K562 (cell line): ENCODE data around the gene TMEM50B. TPM values are rescaled to one million over a fixed set of nuclear protein-coding genes. Genes with fewer than 3 reads are reported as not detected.

Source experiments
- ATF1 ChIP-seq, 2 experiments: fragments of 450-650 bp in 1 of 2; IDR thresholded peaks; 2 replicates each; pipeline ENCODE4 v1.6.1; 2016; ENCODE audit warnings: missing compliant biosample characterization in 1 of 2, missing genetic modification characterization in 1 of 2
- ATF7 ChIP-seq: fragments of 450-650 bp; IDR thresholded peaks from 2 replicates; pipeline ENCODE4 v1.7.1; 2014; ENCODE audit warnings: mild to moderate bottlenecking, moderate library complexity
- CBX1 ChIP-seq: sonication (generic); IDR thresholded peaks from 2 replicates; pipeline ENCODE4 v1.6.1; 2016; ENCODE audit warnings: antibody characterized with exemption, low read depth, mild to moderate bottlenecking
- CTCF ChIP-seq, 3 experiments: IDR thresholded peaks in 2 of 3; conservative IDR thresholded peaks in 1 of 3; 2 replicates each; pipeline ENCODE4 v1.5.1; 2011 to 2012; ENCODE audit warnings: low read length in 3 of 3, mild to moderate bottlenecking in 3 of 3, control low read depth in 2 of 3, improper control_type of control experiment in 1 of 3, inconsistent platforms in 1 of 3, low read depth in 1 of 3, mixed read lengths in 1 of 3, moderate library complexity in 1 of 3; ENCODE audit not compliant: insufficient read depth in 2 of 3
- ESRRA ChIP-seq: fragments of 450-650 bp; IDR thresholded peaks from 2 replicates; pipeline ENCODE4 v1.6.1; 2014; ENCODE audit warnings: low read depth, mild to moderate bottlenecking, moderate library complexity, borderline replicate concordance
- HDAC2 ChIP-seq: fragments of 450-650 bp; IDR thresholded peaks from 2 replicates; pipeline ENCODE4 v1.6.1; 2016; ENCODE audit warnings: mild to moderate bottlenecking
- HMG20A ChIP-seq: fragments of 450-650 bp; formaldehyde crosslinking; conservative IDR thresholded peaks from 2 replicates; pipeline ENCODE4 v1.4.0; 2020; ENCODE audit warnings: mild to moderate bottlenecking, mixed read lengths
- MAFF ChIP-seq: IDR thresholded peaks from 2 replicates; pipeline ENCODE4 v1.6.1; 2012; ENCODE audit warnings: low read length, improper control_type of control experiment
- MAFG ChIP-seq: fragments of 450-650 bp; conservative IDR thresholded peaks from 2 replicates; pipeline ENCODE4 v1.6.1; 2016; ENCODE audit warnings: missing genetic modification characterization, missing compliant biosample characterization
- NEUROD1 ChIP-seq: fragments of 150-350 bp; IDR thresholded peaks from 2 replicates; pipeline ENCODE4 v1.6.1; 2014; ENCODE audit warnings: borderline replicate concordance, low read length, low read depth; ENCODE audit not compliant: partially characterized antibody
- NR2C2 ChIP-seq, 2 experiments: fragments of 200-800 bp in 1 of 2; sonication (Bioruptor generic) in 1 of 2; sonication (generic) in 1 of 2; formaldehyde crosslinking in 1 of 2; IDR thresholded peaks; 2 replicates each; pipeline versions ENCODE4 v1.6.1 to v1.8.0; 2016 to 2022; ENCODE audit warnings: mild to moderate bottlenecking in 1 of 2, missing compliant biosample characterization in 1 of 2, missing genetic modification characterization in 1 of 2, missing genetic modification reagents in 1 of 2
- NR4A1 ChIP-seq, 2 experiments: fragments of 250-450 bp in 1 of 2; fragments of 450-650 bp in 1 of 2; sonication (Bioruptor Pico) in 1 of 2; IDR thresholded peaks; 2 replicates each; pipeline versions ENCODE4 v1.4.0 to v1.6.1; 2016 to 2020; ENCODE audit warnings: mild to moderate bottlenecking in 2 of 2, missing compliant biosample characterization in 1 of 2, missing genetic modification characterization in 1 of 2, moderate library complexity in 1 of 2
- SRSF7 ChIP-seq: fragments of 200-400 bp; formaldehyde crosslinking; optimal IDR thresholded peaks from 2 replicates; pipeline ENCODE3; 2017; ENCODE audit warnings: mild to moderate bottlenecking, low read depth, low read length
- SUPT5H ChIP-seq: fragments of 450-650 bp; IDR thresholded peaks from 2 replicates; pipeline ENCODE4 v1.6.1; 2016
- TCF15 ChIP-seq: fragments of 250-450 bp; sonication (Bioruptor Pico); IDR thresholded peaks from 2 replicates; pipeline ENCODE4 v1.8.0; 2022; ENCODE audit warnings: moderate library complexity, mild to moderate bottlenecking, inconsistent platforms
- TRIM28 ChIP-seq: fragments of 450-650 bp; IDR thresholded peaks from 2 replicates; pipeline ENCODE4 v1.6.1; 2017
- VEZF1 ChIP-seq: fragments of 200-800 bp; sonication (Bioruptor generic); IDR thresholded peaks from 2 replicates; pipeline ENCODE4 v1.6.1; 2017; ENCODE audit warnings: missing genetic modification characterization, missing compliant biosample characterization
- WHSC1 ChIP-seq: IDR thresholded peaks from one replicate; pipeline ENCODE4 v1.6.1; 2012; ENCODE audit warnings: low read length, control low read depth, inconsistent platforms
- ZBTB1 ChIP-seq: sonication (generic); formaldehyde crosslinking; IDR thresholded peaks from 2 replicates; pipeline ENCODE4 v1.8.1; 2023; ENCODE audit warnings: missing genetic modification reagents, low read depth, mild to moderate bottlenecking, borderline replicate concordance
- ZFP36 ChIP-seq: fragments of 150-350 bp; IDR thresholded peaks from 2 replicates; pipeline ENCODE4 v1.6.1; 2018; ENCODE audit warnings: low read length, low read depth; ENCODE audit not compliant: partially characterized antibody
- ZNF274 ChIP-seq: IDR thresholded peaks from 2 replicates; pipeline ENCODE4 v1.6.1; 2011; ENCODE audit warnings: low read depth, mild to moderate bottlenecking, low read length, moderate library complexity, borderline replicate concordance
- ZNF347 ChIP-seq: fragments of 450-650 bp; formaldehyde crosslinking; IDR thresholded peaks from 2 replicates; pipeline ENCODE4 v1.4.0; 2020; ENCODE audit warnings: low read depth, mild to moderate bottlenecking, moderate library complexity
- polyA plus RNA-seq, 8 experiments: library from polyadenylated mRNA; depleted of rRNA in 4 of 8; stranded (reverse) in 5 of 8; unstranded in 3 of 8; fragments of >200 nt; fragmentation: Nextera tagmentation in 2 of 8; fragmentation: Illumina TruSeq in 1 of 8; extraction: Ambion mirVana in 2 of 8; extraction: Trizol in 1 of 8; gene quantifications; 2 replicates each; pipeline versions ENCODE4 v1.2.1 to v1.2.3, GENCODE V29; 2011 to 2014; ENCODE audit warnings: inconsistent platforms in 1 of 8, missing spikeins in 1 of 8
- total RNA-seq, 7 experiments: library from RNA; depleted of rRNA in 6 of 7; stranded (reverse); fragments of >200 nt in 6 of 7; fragmentation: Illumina TruSeq in 2 of 7; extraction: Trizol in 2 of 7; gene quantifications; 2 replicates each; pipeline versions ENCODE4 v1.2.1 to v1.2.3, GENCODE V29; 2011 to 2021; ENCODE audit warnings: low replicate concordance in 1 of 7

TMEM50B gene
- total and polyA plus RNA-seq, 9 of the 15 experiments (the other 6 are each of a cell fraction or from before 2014, with no cell fraction given) = 20.5 to 64.6 (median 28.9) TPM

- TF ChIP-seq MAFG (tag) (peak; percentile 69), CBX1 (no peak), SUPT5H (no peak), VEZF1 (CRISPR knock-in tag) (no peak), NEUROD1 (no peak), ZBTB1 (CRISPR knock-in tag) (no peak), ZNF347 (CRISPR knock-in tag) (no peak), HMG20A (CRISPR knock-in tag) (no peak), NR4A1 (CRISPR knock-in tag; IDR thresholded peaks at IDR 0.05) (no peak), NR4A1 (tag; IDR thresholded peaks at IDR 0.05) (no peak), TRIM28 (no peak), WHSC1 (no peak), ESRRA (no peak), HDAC2 (no peak), CTCF (IDR thresholded peaks at IDR 0.05 in 2 of 3, conservative IDR thresholded peaks at IDR 0.05 in 1 of 3; ENCODE audit: insufficient read depth in 2 of 3, low read depth in 1 of 3, low read length in 3 of 3) (no peak), NR2C2 (CRISPR knock-in tag; IDR thresholded peaks at IDR 0.05) (no peak), NR2C2 (tag; IDR thresholded peaks at IDR 0.05) (no peak), ATF7 (no peak), SRSF7 (no peak), ZNF274 (no peak), ATF1 (CRISPR knock-in tag; IDR thresholded peaks at IDR 0.05) (no peak), ATF1 (tag; IDR thresholded peaks at IDR 0.05) (no peak), MAFF (peak; percentile 85), TCF15 (CRISPR knock-in tag) (no peak), ZFP36 (no peak)
These were observed 23.9 kb downstream of the TMEM50B start (continued) for GRCh38 chr21:33455686-33456446.
